Keratinocyte (primary cell): Measurements from ENCODE around the gene KCNH1. TPM values are rescaled to one million over a fixed set of nuclear protein-coding genes. Genes with fewer than 3 reads are reported as not detected.

ENCODE experiments used
- DNase-seq: peaks from one replicate; pipeline ENCODE4 v3.0.0-alpha.2; 2011; ENCODE audit warnings: low read depth, missing footprints, low spot score
- FAIRE-seq: peaks from 2 replicates; lab custom pipeline; 2011; peaks lifted over from hg19 to GRCh38; lab: Jason Lieb, UNC
- H2AFZ ChIP-seq: 2 replicates; pipeline ENCODE4 v1.6.0; 2012; ENCODE audit warnings: low read length, control low read depth, inconsistent platforms; ENCODE audit not compliant: control insufficient read depth
- H3K27ac ChIP-seq: 2 replicates; pipeline ENCODE4 v1.5.1; 2011; ENCODE audit warnings: low read length; ENCODE audit not compliant: control insufficient read depth, insufficient read depth
- H3K27me3 ChIP-seq: 3 replicates; pipeline ENCODE4 v1.6.0; 2011; ENCODE audit warnings: low read length; ENCODE audit not compliant: control insufficient read depth, insufficient read depth; ENCODE audit errors: extremely low read depth
- H3K36me3 ChIP-seq, 2 experiments: 2 replicates in 1 of 2; 3 replicates in 1 of 2; pipeline ENCODE4 v1.5.1; 2011; ENCODE audit warnings: low read length in 2 of 2, mild to moderate bottlenecking in 1 of 2; ENCODE audit not compliant: control insufficient read depth in 2 of 2, insufficient read depth in 2 of 2; ENCODE audit errors: extremely low read depth in 1 of 2
- H3K4me1 ChIP-seq: 3 replicates; pipeline ENCODE4 v1.5.1; 2011; ENCODE audit warnings: low read length; ENCODE audit not compliant: control insufficient read depth, insufficient read depth; ENCODE audit errors: extremely low read depth
- H3K4me2 ChIP-seq: 3 replicates; pipeline ENCODE4 v1.6.0; 2011; ENCODE audit warnings: low read depth, low read length; ENCODE audit not compliant: control insufficient read depth, insufficient read depth; ENCODE audit errors: extremely low read depth
- H3K4me3 ChIP-seq, 3 experiments: fragments of 200-600 bp in 1 of 3; sonication (generic) in 1 of 3; 2 replicates in 2 of 3; 3 replicates in 1 of 3; pipeline ENCODE4 v1.5.1; 2011 to 2016; ENCODE audit warnings: low read length in 3 of 3, mild to moderate bottlenecking in 3 of 3, control low read depth in 2 of 3, inconsistent platforms in 1 of 3, low read depth in 1 of 3, mixed read lengths in 1 of 3, mixed run types in 1 of 3, moderate library complexity in 1 of 3; ENCODE audit not compliant: control insufficient read depth in 2 of 3, insufficient read depth in 2 of 3; ENCODE audit errors: extremely low read depth in 1 of 3
- H3K79me2 ChIP-seq: 2 replicates; pipeline ENCODE4 v1.6.0; 2012; ENCODE audit warnings: low read length; ENCODE audit not compliant: control insufficient read depth, insufficient read depth
- H3K9ac ChIP-seq: 3 replicates; pipeline ENCODE4 v1.6.0; 2011; ENCODE audit warnings: low read length; ENCODE audit not compliant: control insufficient read depth, insufficient read depth; ENCODE audit errors: extremely low read depth
- H3K9me1 ChIP-seq: 3 replicates; pipeline ENCODE4 v1.6.0; 2011; ENCODE audit warnings: low read length; ENCODE audit not compliant: control insufficient read depth, insufficient read depth; ENCODE audit errors: extremely low read depth
- H3K9me3 ChIP-seq: 2 replicates; pipeline ENCODE4 v1.5.1; 2012; ENCODE audit warnings: low read depth, low read length; ENCODE audit not compliant: control insufficient read depth
- H4K20me1 ChIP-seq: 3 replicates; pipeline ENCODE4 v1.6.0; 2011; ENCODE audit warnings: low read length; ENCODE audit not compliant: control insufficient read depth, insufficient read depth; ENCODE audit errors: extremely low read depth
- CTCF ChIP-seq, 3 experiments: IDR thresholded peaks in 1 of 3; conservative IDR thresholded peaks in 1 of 3; optimal IDR thresholded peaks in 1 of 3; 2 replicates in 2 of 3; 3 replicates in 1 of 3; pipeline versions ENCODE3 to v1.5.1; 2011; ENCODE audit warnings: low read length in 3 of 3, mild to moderate bottlenecking in 3 of 3, moderate library complexity in 2 of 3, control low read depth in 1 of 3, inconsistent platforms in 1 of 3; ENCODE audit not compliant: insufficient read depth in 2 of 3; ENCODE audit errors: extremely low read depth in 1 of 3
- EZH2 ChIP-seq: IDR thresholded peaks from one replicate; pipeline ENCODE4 v1.6.1; 2012; ENCODE audit warnings: inconsistent platforms, mild to moderate bottlenecking, low read length, moderate library complexity
- dilution Hi-C: fragments of 300-500 bp; cut with MboI; formaldehyde crosslinking; loops from one replicate; pipeline ENCODE4 v1.7.0; 2020; ENCODE audit warnings: low sequenced_read_pairs; ENCODE audit not compliant: extremely low pct_ligation_motif_present
- polyA plus RNA-seq, 5 experiments: library from polyadenylated mRNA; depleted of rRNA in 3 of 5; stranded (reverse) in 3 of 5; stranded (forward) in 1 of 5; unstranded in 1 of 5; fragments of >200 nt; gene quantifications; 1 replicate in 1 of 5; 2 replicates in 3 of 5; 3 replicates in 1 of 5; pipeline versions ENCODE4 v1.2.1 to v1.2.3, GENCODE V29; 2011 to 2012; ENCODE audit warnings: missing spikeins in 2 of 5, low read depth in 1 of 5, low replicate concordance in 1 of 5

Gene KCNH1
- polyA plus RNA-seq, 1 donor (not counting 4 experiments of a cell fraction or from before 2014, with no cell fraction given): not detected

- TF ChIP-seq EZH2 (no peak), CTCF (optimal IDR thresholded peaks at IDR 0.05 in 1 of 3, IDR thresholded peaks at IDR 0.05 in 1 of 3, conservative IDR thresholded peaks at IDR 0.05 in 1 of 3; ENCODE audit: extremely low read depth in 1 of 3, insufficient read depth in 2 of 3, low read length in 3 of 3) (no peak)
- H3K4me2 ChIP-seq: no peak overlapping the region
These were observed 377.8 kb downstream of the KCNH1 start for GRCh38 chr1:210755991-210756659.

DNA sequence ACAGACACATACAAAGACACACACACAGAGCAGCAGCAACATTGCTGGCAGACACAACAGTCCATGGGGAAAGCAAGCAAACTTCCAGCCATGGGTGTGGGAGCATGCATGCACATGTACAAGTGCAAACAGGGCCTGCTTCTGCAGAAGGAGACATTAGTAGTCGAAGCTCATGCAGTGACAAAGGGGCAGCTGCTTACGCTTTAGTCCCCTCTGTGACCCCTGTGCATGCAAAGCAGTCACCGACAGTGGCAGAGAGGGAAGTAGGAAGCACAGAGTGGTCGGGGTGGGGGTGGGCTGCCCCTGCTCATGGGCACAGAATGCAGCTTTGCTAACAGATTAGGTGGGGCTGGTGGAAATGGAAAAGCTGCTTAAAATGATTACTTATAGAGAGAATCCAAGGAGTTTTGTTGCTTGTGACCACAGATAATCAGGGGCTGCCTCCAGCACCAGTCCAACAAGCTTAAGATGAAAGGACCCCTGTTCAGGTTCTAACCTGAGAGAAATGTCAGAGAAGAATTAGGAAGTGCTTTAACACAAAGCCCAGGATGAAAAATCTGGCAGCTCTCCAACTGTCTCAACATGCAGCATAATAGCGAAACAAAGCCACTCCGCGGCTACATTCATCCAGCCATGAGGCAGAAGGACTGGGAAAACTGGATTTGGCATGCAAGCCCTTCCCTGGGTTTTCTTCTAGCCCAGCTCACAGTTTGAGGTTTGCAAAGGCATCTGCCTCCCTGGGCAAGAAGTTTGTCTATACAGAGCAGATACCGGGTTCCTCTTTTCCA lies 378.9 kb downstream of the KCNH1 start:
- Histone ChIP-seq H3K79me2 (no peaks in the 10 kb centered on the region), H3K4me3 (no peak overlapping the region)
- DNase-seq: no peak

More at GRCh38 chr1:210755991-210756659, 377.8 kb downstream of the KCNH1 start:
- dilution Hi-C loops: no loop called here
- H3K4me3 ChIP-seq: no peak overlapping the region
- H3K4me1 ChIP-seq: no peaks in the 10 kb centered on the region
- no peak overlapping the region for H3K27ac ChIP-seq
- no peaks in the 10 kb centered on the region for H4K20me1 ChIP-seq
- no peaks in the 10 kb centered on the region for H3K9me1 ChIP-seq
- FAIRE-seq (no peak), DNase-seq (no peak)
- no peak overlapping the region for H3K9ac ChIP-seq
- no peaks in the 10 kb centered on the region for H3K9me3 ChIP-seq
- no peaks in the 10 kb centered on the region for H3K36me3 ChIP-seq
- H3K79me2 ChIP-seq: no peaks in the 10 kb centered on the region
- H2AFZ ChIP-seq: no peak overlapping the region
- H3K27me3 ChIP-seq: peaks cover 3% of the 10 kb centered on the region

More for the DNA sequence above, 378.9 kb downstream of the KCNH1 start:
- no peak for TF ChIP-seq CTCF (optimal IDR thresholded peaks at IDR 0.05 in 1 of 3, IDR thresholded peaks at IDR 0.05 in 1 of 3, conservative IDR thresholded peaks at IDR 0.05 in 1 of 3; ENCODE audit: extremely low read depth in 1 of 3, insufficient read depth in 2 of 3, low read length in 3 of 3)
- TF ChIP-seq EZH2: no peak
- no peaks in the 10 kb centered on the region for H3K36me3 ChIP-seq
- no peak overlapping the region for H3K27ac ChIP-seq
- H3K9me3 ChIP-seq: no peaks in the 10 kb centered on the region
- H3K9me1 ChIP-seq: no peaks in the 10 kb centered on the region
- H3K4me1 ChIP-seq: no peaks in the 10 kb centered on the region
- no peak overlapping the region for H2AFZ ChIP-seq
- H3K4me2 ChIP-seq: no peak overlapping the region
- no peak for FAIRE-seq
- H3K27me3 ChIP-seq: peaks cover 5% of the 10 kb centered on the region
- H3K9ac ChIP-seq: no peak overlapping the region
- dilution Hi-C loops: no loop called here
- H4K20me1 ChIP-seq: no peaks in the 10 kb centered on the region
